Stomach (tissue), 4 donors: Measurements from ENCODE around the gene DNAJC15.

Experiments
- EP300 ChIP-seq: sonication (generic); formaldehyde crosslinking; IDR thresholded peaks from one replicate; pipeline ENCODE4 v1.6.1; 2017; ENCODE audit warnings: antibody characterized with exemption
- POLR2A ChIP-seq, 4 donors: fragments of 450-650 bp; IDR thresholded peaks; one replicate each; pipeline ENCODE4 v1.6.1; 2016; ENCODE audit warnings: antibody characterized with exemption in 4 of 4, control low read depth in 2 of 4, mild to moderate bottlenecking in 1 of 4, moderate library complexity in 1 of 4
- POLR2AphosphoS5 ChIP-seq, 3 donors: sonication (generic); formaldehyde crosslinking; IDR thresholded peaks; one replicate each; pipeline ENCODE4 v1.6.1; 2016; ENCODE audit warnings: antibody characterized with exemption in 3 of 3
- TF ChIP-seq, protein P1 (sequence below), 7 experiments: fragments of 450-650 bp in 4 of 7; fragments of 200-600 bp in 3 of 7; sonication (generic) in 3 of 7; IDR thresholded peaks; one replicate each; pipeline ENCODE4 v1.5.1; 2016 to 2019; ENCODE audit warnings: antibody characterized with exemption in 7 of 7, control low read depth in 2 of 7, mild to moderate bottlenecking in 1 of 7

DNA sequence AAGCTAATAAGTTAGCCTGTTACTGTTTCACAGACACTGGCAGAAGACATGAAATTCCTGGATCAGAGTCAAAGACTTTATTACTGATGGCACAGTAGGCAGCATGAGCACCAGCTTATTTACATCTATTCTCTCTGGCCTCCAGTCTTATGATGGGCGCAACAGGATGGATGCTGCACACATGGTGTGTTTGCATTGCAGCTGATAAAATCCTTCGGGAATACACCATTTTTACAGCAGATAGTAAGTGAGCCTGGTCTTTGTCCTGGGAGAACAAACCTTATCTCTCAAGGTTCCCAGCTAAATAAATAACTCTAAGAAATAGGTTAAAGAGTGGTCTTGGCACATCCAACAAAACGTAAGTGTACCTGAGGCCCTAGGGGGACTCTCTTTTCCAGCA, 47.3 kb upstream of the DNAJC15 start:
- TF ChIP-seq, protein P1, sequence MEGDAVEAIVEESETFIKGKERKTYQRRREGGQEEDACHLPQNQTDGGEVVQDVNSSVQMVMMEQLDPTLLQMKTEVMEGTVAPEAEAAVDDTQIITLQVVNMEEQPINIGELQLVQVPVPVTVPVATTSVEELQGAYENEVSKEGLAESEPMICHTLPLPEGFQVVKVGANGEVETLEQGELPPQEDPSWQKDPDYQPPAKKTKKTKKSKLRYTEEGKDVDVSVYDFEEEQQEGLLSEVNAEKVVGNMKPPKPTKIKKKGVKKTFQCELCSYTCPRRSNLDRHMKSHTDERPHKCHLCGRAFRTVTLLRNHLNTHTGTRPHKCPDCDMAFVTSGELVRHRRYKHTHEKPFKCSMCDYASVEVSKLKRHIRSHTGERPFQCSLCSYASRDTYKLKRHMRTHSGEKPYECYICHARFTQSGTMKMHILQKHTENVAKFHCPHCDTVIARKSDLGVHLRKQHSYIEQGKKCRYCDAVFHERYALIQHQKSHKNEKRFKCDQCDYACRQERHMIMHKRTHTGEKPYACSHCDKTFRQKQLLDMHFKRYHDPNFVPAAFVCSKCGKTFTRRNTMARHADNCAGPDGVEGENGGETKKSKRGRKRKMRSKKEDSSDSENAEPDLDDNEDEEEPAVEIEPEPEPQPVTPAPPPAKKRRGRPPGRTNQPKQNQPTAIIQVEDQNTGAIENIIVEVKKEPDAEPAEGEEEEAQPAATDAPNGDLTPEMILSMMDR (IDR thresholded peaks at IDR 0.05) = no peak
- TF ChIP-seq POLR2AphosphoS5 (IDR thresholded peaks at IDR 0.05) (no peak), POLR2A (IDR thresholded peaks at IDR 0.05) (no peak), EP300 (no peak)
